B cell (primary cell): ENCODE data around the gene ADARB2. TPM values are rescaled to one million over a fixed set of nuclear protein-coding genes. Genes with fewer than 3 reads are reported as not detected.

Experiments
- ATAC-seq: fragments of 200-7000 bp; cut with Tn5 transposase; one replicate; pipeline ENCODE4 v1.10.0; 2021; ENCODE audit warnings: low read depth, mild to moderate bottlenecking, moderate number of reproducible peaks, moderate library complexity
- CTCF ChIA-PET: fragments of 350-600 bp; sonication (Branson Sonifier 250); formaldehyde crosslinking; loops from one replicate; lab custom pipeline; 2021; ENCODE audit warnings: antibody characterized with exemption, inconsistent platforms; lab: Charles Lee
- POLR2A ChIA-PET: fragments of 350-600 bp; sonication (Branson Sonifier 250); formaldehyde crosslinking; loops from one replicate; lab custom pipeline; 2021; ENCODE audit warnings: antibody characterized with exemption; lab: Charles Lee
- DNase-seq: peaks from one replicate; pipeline ENCODE4 v3.0.0; 2013
- H2AFZ ChIP-seq: 2 replicates; pipeline ENCODE4 v1.6.1; 2012; ENCODE audit warnings: mild to moderate bottlenecking, low read depth, low read length; ENCODE audit not compliant: insufficient read depth, poor library complexity, severe bottlenecking
- H3K27ac ChIP-seq, 2 donors: 1 replicate in 1 of 2; 2 replicates in 1 of 2; pipeline ENCODE4 v1.5.1; 2012 to 2013; ENCODE audit warnings: low read length in 2 of 2, mild to moderate bottlenecking in 2 of 2, moderate library complexity in 1 of 2
- H3K27me3 ChIP-seq, 4 experiments: fragments of 200-600 bp in 1 of 4; sonication (generic) in 1 of 4; replicated peaks in 1 of 4; 1 replicate in 2 of 4; 2 replicates in 2 of 4; pipeline versions ENCODE4 v1.6.1 to v1.7.0; 2013 to 2016; ENCODE audit warnings: low read length in 3 of 4, mild to moderate bottlenecking in 2 of 4, mixed read lengths in 1 of 4, moderate library complexity in 1 of 4; ENCODE audit not compliant: insufficient read depth in 4 of 4, control insufficient read depth in 3 of 4; ENCODE audit errors: control extremely low read depth in 1 of 4
- H3K36me3 ChIP-seq, 2 experiments: replicated peaks in 1 of 2; 1 replicate in 1 of 2; 2 replicates in 1 of 2; pipeline versions ENCODE4 v1.6.1 to v1.7.1; 2013; ENCODE audit warnings: low read length in 1 of 2; ENCODE audit not compliant: insufficient read depth in 2 of 2, control insufficient read depth in 1 of 2; ENCODE audit errors: control extremely low read depth in 1 of 2, extremely low read depth in 1 of 2
- H3K4me1 ChIP-seq, 2 donors: fragments of 200-600 bp in 1 of 2; sonication (generic) in 1 of 2; 1 replicate in 1 of 2; 2 replicates in 1 of 2; pipeline versions ENCODE4 v1.5.1 to v1.6.1; 2013 to 2017; ENCODE audit warnings: low read length in 2 of 2; ENCODE audit not compliant: control insufficient read depth in 2 of 2, insufficient read depth in 2 of 2
- H3K4me2 ChIP-seq: replicated peaks from 2 replicates; pipeline ENCODE3; 2012; ENCODE audit warnings: mild to moderate bottlenecking, low read depth, low read length; ENCODE audit not compliant: poor library complexity, severe bottlenecking
- H3K4me3 ChIP-seq, 5 experiments: fragments of 200-600 bp in 1 of 5; sonication (generic) in 1 of 5; 1 replicate in 3 of 5; 2 replicates in 2 of 5; pipeline versions ENCODE4 v1.5.1 to v1.7.0; 2011 to 2016; ENCODE audit warnings: low read length in 4 of 5, mild to moderate bottlenecking in 4 of 5, low read depth in 2 of 5, control low read depth in 1 of 5, moderate library complexity in 1 of 5; ENCODE audit not compliant: insufficient read depth in 1 of 5; ENCODE audit errors: control extremely low read depth in 1 of 5, extremely low read depth in 1 of 5
- H3K79me2 ChIP-seq: fragments of 200-600 bp; sonication (generic); one replicate; pipeline ENCODE4 v1.6.0; 2016; ENCODE audit warnings: low read length; ENCODE audit not compliant: control insufficient read depth, insufficient read depth
- H3K9ac ChIP-seq: fragments of 200-600 bp; sonication (generic); 2 replicates; pipeline ENCODE4 v1.6.1; 2017; ENCODE audit warnings: mild to moderate bottlenecking, low read length, moderate library complexity
- H3K9me3 ChIP-seq, 3 donors: one replicate each; pipeline versions ENCODE4 v1.6.1 to v1.7.1; 2013; ENCODE audit warnings: low read length in 2 of 3; ENCODE audit not compliant: control insufficient read depth in 2 of 3, insufficient read depth in 1 of 3; ENCODE audit errors: control extremely low read depth in 1 of 3
- H4K20me1 ChIP-seq: 2 replicates; pipeline ENCODE4 v1.6.0; 2012; ENCODE audit warnings: mild to moderate bottlenecking, low read length; ENCODE audit not compliant: insufficient read depth, control insufficient read depth, poor library complexity, severe bottlenecking
- H3K27ac Mint-ChIP-seq: one replicate; pipeline ENCODE4 v1.8.0; 2021; ENCODE audit warnings: mixed read lengths
- H3K27me3 Mint-ChIP-seq: one replicate; pipeline ENCODE4 v1.8.0; 2021; ENCODE audit warnings: mixed read lengths
- H3K4me1 Mint-ChIP-seq: one replicate; pipeline ENCODE4 v1.8.0; 2021; ENCODE audit warnings: mixed read lengths
- H3K4me3 Mint-ChIP-seq: one replicate; pipeline ENCODE4 v1.8.0; 2021; ENCODE audit warnings: mixed read lengths
- H3K9me3 Mint-ChIP-seq: one replicate; pipeline ENCODE4 v1.8.0; 2022; ENCODE audit warnings: mixed read lengths; ENCODE audit not compliant: insufficient read depth
- CTCF ChIP-seq: fragments of 200-600 bp; IDR thresholded peaks from one replicate; pipeline ENCODE4 v1.8.0; 2022; ENCODE audit warnings: antibody characterized with exemption, mild to moderate bottlenecking
- EZH2 ChIP-seq: IDR thresholded peaks from 2 replicates; pipeline ENCODE4 v1.6.1; 2012; ENCODE audit warnings: borderline replicate concordance, low read depth, mild to moderate bottlenecking, moderate library complexity, low read length; ENCODE audit not compliant: insufficient read depth, poor library complexity, severe bottlenecking
- WGBS: methylation state at CpG from one replicate; pipeline ENCODE4 v1.1.5; 2013; ENCODE audit warnings: missing lambda C conversion rate; ENCODE audit not compliant: insufficient coverage; 5-methylcytosine and 5-hydroxymethylcytosine counted together
- intact Hi-C: fragments of 100-400 bp; cut with micrococcal nuclease; formaldehyde crosslinking; loops from one replicate; pipeline ENCODE4 v1.10.0; 2022
- polyA plus RNA-seq: library from polyadenylated mRNA; depleted of rRNA; stranded (reverse); fragments of >200 nt; gene quantifications from 2 replicates; pipeline ENCODE4 v1.2.3, GENCODE V29; 2012
- total RNA-seq, 2 donors: library from RNA; stranded (reverse); fragments of 120-200 nt in 1 of 2; gene quantifications; 1 replicate in 1 of 2; 2 replicates in 1 of 2; pipeline versions ENCODE4 v1.2.3 to v1.2.4, GENCODE V29; 2013 to 2022

The ADARB2 gene
- total and polyA plus RNA-seq, 2 donors (not counting 1 experiment from before 2014, with no cell fraction given) = 0.13 to 0.96 TPM

- CTCF ChIA-PET = no interaction called here
- intact Hi-C loops = no loop called here
- Histone ChIP-seq H3K4me3 (no peak overlapping the region), H3K27me3 (no peaks in the 10 kb centered on the region), H4K20me1 (no peaks in the 10 kb centered on the region), H3K4me1 (peaks cover 0 to 5% of the 10 kb centered on the region in 2 donors), H3K36me3 (no peaks in the 10 kb centered on the region), H3K27ac (no peak overlapping the region), H3K4me2 (no peak overlapping the region), H2AFZ (no peak overlapping the region), H3K79me2 (no peaks in the 10 kb centered on the region), H3K9me3 (peaks cover 0 to 19% (median 0%) of the 10 kb centered on the region in 3 donors), H3K9ac (no peak overlapping the region)
- Mint-ChIP-seq H3K27me3 (peaks cover 4% of the 10 kb centered on the region), H3K4me1 (peaks cover 12% of the 10 kb centered on the region), H3K4me3 (no peak overlapping the region), H3K9me3 (no peaks in the 10 kb centered on the region), H3K27ac (no peak overlapping the region)
- ATAC-seq (no peak), DNase-seq (no peak)
- POLR2A ChIA-PET = no interaction called here
- 81% methylated on average over 7 of the region's 7 CpGs for WGBS
- no peak for TF ChIP-seq CTCF
Measured at GRCh38 chr10:1550291-1550595, 187.1 kb downstream of the ADARB2 start.

GRCh38 chr10:1549591-1550290 lies 187.6 kb downstream of the ADARB2 start:
- Histone ChIP-seq H3K4me2 (no peak overlapping the region), H3K27ac (no peak overlapping the region), H3K9me3 (peaks cover 0 to 19% (median 0%) of the 10 kb centered on the region in 3 donors), H3K27me3 (no peaks in the 10 kb centered on the region), H3K79me2 (no peaks in the 10 kb centered on the region), H2AFZ (no peak overlapping the region), H3K4me1 (peaks cover 0 to 5% of the 10 kb centered on the region in 2 donors), H3K36me3 (no peaks in the 10 kb centered on the region), H3K4me3 (no peak overlapping the region), H3K9ac (no peak overlapping the region), H4K20me1 (no peaks in the 10 kb centered on the region)
- intact Hi-C loops = no loop called here
- DNase-seq = no peak
- Mint-ChIP-seq H3K4me3 (no peak overlapping the region), H3K27ac (no peak overlapping the region), H3K4me1 (peaks cover 12% of the 10 kb centered on the region), H3K27me3 (peaks cover 4% of the 10 kb centered on the region), H3K9me3 (no peaks in the 10 kb centered on the region)
- TF ChIP-seq CTCF (no peak), EZH2 (no peak)
- ChIA-PET CTCF (no interaction called here), POLR2A (no interaction called here)
- no peak for ATAC-seq
- 68% methylated on average over 10 of the region's 17 CpGs for WGBS
